ENCODE measurements around the gene ABCA6.
"Not testable (repeated sequence)": the region's sequence is repeated elsewhere in the genome, so short reads cannot be mapped to it uniquely, and the experiment has no call there.

ABCA6 gene

DNA sequence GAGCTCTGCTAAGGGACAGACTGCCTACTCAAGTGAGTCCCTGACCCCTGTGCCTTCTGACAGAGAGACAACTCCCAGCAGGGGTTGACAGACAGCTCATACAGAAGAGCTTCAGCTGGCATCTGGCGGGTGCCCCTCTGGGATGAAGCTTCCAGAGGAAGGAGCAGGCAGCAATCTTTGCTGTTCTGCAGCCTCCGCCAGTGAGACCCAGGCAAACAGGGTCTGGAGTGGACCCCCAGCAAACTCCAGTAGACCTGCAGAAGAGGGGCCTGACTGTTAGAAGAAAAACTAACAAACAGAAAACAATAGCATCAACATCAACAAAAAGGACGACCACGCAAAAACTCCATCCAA, 70.5 kb downstream of the ABCA6 start:
- DNase-seq (ENCODE audit: low read depth): not testable (repeated sequence)

- not testable (repeated sequence) for DNase-seq (ENCODE audit: low read depth)
These were observed 71.1 kb downstream of the ABCA6 start for GRCh38 chr17:69070378-69071232.

GRCh38 chr17:69069226-69069750, 72.4 kb downstream of the ABCA6 start:
- no peak for DNase-seq (ENCODE audit: low read depth)

DNA sequence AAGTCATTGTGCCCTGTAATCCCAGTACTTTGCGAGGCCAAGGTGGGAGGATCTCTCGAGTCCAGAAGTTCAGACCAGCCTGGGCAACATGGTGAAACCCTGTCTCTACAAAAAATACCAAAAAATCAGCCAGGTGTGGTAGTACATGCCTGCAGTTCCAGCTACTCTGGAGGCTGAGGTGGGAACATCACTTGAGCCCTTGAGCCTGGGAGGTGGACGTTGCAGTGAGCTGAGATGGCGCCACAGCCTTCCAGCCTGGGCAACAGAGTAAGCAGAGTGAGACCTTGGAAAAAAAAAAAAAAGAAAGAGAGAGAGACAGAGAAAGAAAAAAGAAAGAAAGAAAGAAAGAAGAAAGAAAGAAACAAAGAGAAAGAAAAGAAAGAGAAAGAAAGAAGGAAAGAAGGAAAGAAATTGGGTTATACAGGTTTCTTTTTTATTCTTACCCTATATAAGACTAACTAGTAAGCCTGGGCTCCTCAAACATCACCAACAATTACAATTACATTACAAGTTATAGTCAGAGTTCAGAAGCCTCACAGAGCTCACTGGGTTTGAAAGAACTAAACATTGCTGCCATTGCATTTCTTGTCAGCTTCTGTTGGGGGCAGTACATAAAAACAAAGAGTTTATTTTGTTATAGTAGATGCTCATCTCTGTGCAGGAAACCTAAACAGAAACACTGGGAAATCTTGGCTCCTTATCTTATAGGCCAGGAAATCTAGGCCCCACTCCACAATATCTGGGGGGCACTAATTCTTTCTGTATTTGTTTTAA, 74.2 kb downstream of the ABCA6 start:
- DNase-seq (ENCODE audit: low read depth): no peak

DNA sequence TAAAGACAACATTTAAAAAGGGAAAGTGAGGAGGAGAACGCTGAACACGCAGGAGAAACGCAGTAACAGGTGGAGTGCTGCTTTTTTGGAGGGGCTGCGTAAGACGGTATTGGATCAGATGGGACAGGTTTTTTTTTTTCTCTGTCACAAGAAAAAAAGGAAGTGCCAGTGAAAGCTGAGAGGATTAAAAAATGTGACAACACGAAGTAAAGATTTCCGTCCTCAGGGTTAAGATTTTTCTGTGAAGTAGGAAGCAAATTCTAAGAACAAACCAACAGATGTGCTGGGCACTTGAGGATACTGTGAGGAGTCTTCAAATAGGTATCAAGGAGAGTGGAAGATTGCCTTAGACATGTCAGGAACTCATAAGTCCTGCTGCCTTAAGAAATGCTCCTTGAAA, 75.2 kb downstream of the ABCA6 start:
- no peak for DNase-seq (ENCODE audit: low read depth)

DNA sequence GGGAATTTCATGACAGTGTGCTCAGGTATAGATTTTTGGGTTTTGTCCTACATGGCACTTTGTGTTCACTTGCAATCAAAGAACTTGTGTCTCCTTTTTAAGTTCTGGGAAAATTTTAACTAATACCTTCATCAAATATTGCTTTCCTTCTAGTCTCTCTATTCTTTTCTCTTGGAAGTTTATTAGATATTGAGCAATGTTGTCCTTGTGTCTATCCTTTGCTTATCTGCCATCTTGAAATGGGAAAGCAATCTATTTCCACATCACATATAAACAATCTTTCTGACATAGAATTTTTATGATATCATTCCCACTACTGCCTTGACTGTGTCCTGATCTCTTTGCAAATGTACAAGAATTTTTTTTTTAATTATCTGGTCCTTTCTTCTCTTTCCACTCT, 76.6 kb downstream of the ABCA6 start:
- DNase-seq (ENCODE audit: low read depth): no peak

DNA sequence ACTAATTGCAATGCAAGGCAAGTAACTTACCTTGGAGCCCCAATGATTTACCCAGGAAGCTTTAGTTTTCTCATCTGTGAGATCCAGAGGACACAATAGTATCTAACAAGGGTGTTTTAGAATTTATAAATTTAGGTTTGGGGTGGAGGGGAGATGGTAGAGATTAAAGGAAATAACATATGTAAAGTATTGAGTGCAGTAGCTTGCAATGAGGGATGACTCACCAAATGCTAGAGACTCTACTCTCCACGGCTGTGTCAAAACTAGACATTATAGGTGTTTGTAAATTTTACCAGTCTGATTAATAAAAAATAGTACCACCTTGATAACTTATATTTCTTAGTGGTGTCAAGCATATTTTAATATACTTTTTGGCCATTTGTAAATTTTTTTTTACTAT, 77.2 kb downstream of the ABCA6 start:
- no peak for DNase-seq (ENCODE audit: low read depth)

DNA sequence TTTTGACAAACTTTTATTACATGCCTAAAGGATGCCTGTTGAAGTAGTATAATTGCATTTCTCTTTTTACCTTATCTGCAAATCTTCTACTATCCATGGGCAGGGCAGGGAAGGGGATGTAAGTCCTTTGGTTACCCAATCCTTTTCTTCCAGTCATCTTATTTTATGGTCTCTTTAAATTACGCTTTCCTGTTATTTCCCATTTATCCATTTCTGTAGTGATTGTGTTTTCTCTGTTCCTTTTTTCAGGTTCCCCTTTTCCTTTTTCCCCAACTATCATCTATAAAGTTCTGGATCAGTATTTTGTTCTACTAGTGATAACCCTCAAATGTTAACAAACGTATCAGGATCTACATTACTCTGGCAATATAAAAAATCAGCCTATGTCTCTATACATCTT, 77.7 kb downstream of the ABCA6 start:
- DNase-seq (ENCODE audit: low read depth): no peak

- DNase-seq (ENCODE audit: low read depth): no peak
These were observed 78.7 kb downstream of the ABCA6 start for GRCh38 chr17:69062860-69063581.

GRCh38 chr17:69061721-69062556, 79.8 kb downstream of the ABCA6 start:
- no peak for DNase-seq (ENCODE audit: low read depth)

DNA sequence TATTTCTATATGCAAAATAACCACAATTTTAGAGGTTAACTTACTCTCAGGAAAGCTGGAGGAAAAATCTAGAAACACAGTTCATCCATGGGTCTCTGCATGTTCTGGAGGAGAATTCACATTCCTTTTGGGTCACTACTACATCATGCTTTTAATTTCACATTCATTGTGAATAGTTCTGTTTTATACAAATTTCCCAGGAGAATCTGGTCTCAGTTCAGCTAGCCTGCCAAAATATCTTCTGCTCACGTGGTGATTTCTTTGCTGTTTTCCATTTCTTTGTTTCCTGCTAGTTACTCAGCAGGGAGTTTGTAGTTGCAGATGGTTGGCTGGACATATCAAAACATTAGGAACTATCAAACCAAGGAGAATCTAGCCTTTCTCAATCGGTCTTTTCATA, 80.9 kb downstream of the ABCA6 start, which contains the start of gene ABCA9:
Gene ABCA9 (minus strand): TSS at position 106 of the 400 bp plus-strand sequence. CDS start 9,801 bp downstream, outside the sequence.
- DNase-seq (ENCODE audit: low read depth): peak; percentile 30

- DNase-seq (ENCODE audit: low read depth): no peak
These were observed 82.1 kb downstream of the ABCA6 start for GRCh38 chr17:69059458-69060175.

GRCh38 chr17:69058165-69058564, 83.5 kb downstream of the ABCA6 start:
- DNase-seq (ENCODE audit: low read depth): no peak

DNA sequence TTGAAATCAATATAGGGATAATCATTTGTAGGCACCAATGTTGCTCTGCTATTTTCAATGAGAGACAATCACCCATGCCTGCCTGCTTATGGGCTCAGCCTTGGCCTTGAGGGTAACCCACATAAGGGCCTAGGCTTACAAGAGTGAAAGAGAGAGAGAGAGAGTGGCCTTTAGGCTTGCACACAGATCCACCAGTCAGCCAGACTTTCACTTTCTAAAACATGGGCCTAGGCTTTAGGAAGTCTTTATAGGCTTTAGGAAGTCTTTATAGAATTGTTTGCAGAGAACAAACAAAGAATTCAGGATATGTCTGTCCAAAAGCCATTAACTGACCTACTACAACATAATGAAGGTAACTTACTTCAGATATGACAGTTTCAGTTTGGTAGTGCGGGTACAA, 84.4 kb downstream of the ABCA6 start:
- DNase-seq (ENCODE audit: low read depth): no peak

GRCh38 chr17:69056179-69056823, 85.4 kb downstream of the ABCA6 start:
- DNase-seq (ENCODE audit: low read depth): no peak

GRCh38 chr17:69055334-69055733, 86.4 kb downstream of the ABCA6 start:
- no peak for DNase-seq (ENCODE audit: low read depth)

- no peak for DNase-seq (ENCODE audit: low read depth)
These were observed 90.5 kb downstream of the ABCA6 start for GRCh38 chr17:69050999-69051775.

DNA sequence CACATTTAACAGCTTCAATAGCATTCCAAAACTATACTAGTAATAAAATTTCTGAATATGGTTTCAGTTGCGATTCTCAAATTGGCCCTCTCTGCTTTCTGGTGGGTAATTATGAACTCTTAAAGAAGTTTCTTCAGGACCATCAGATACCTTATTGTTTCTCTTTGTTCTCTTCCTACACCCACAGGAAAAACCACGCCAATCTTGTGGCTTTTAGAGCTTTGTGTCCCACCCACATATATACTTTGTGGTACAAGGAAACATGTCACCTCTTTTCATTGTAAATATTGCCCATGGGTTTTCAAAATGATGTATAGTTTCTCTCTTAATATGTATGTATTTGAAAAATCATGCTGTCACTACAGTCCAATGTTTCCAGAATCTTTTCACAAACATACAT, 93.1 kb downstream of the ABCA6 start:
- DNase-seq (ENCODE audit: low read depth): no peak

Data from HS-5 (cell line).